GM12874 (cell line): ENCODE results near the gene ERMARD.

Experiments used
- CTCF ChIP-seq: IDR thresholded peaks from 2 replicates; pipeline ENCODE4 v1.5.1; 2011; ENCODE audit warnings: low read depth, mild to moderate bottlenecking, control low read depth, low read length, moderate library complexity; ENCODE audit not compliant: insufficient read depth

Gene ERMARD

GRCh38 chr6:169745405-169745804 lies 6.0 kb upstream of the ERMARD start:
- no peak for TF ChIP-seq CTCF

GRCh38 chr6:169746556-169746955 lies 4.9 kb upstream of the ERMARD start:
- no peak for TF ChIP-seq CTCF

DNA sequence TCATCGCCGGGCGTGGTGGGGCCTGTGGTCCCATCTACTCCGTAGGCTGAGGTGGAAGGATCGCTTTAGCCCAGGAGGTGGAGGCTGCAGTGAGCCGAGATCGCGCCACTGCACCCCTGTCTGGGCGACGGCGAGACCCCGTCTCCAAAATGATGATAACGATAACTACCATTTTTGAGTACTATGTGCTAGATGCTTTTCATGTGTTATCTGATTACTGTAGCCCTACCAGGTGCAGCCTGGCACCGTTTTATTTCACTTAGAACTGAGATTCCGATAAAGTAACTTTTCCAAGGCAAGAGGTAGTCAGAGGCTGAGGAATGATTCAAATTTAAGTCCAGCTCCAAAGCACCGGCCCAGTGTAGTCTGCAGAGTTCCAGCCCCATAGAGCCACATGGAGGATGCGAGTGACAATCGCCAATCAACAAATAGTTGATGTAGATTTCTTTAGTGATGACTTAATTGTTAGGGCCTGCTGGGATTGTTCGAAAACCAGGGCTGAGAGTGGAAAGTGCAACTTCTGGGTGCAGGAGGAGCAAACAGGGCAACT lies 727 bp downstream of the ERMARD start:
- no peak for TF ChIP-seq CTCF

DNA sequence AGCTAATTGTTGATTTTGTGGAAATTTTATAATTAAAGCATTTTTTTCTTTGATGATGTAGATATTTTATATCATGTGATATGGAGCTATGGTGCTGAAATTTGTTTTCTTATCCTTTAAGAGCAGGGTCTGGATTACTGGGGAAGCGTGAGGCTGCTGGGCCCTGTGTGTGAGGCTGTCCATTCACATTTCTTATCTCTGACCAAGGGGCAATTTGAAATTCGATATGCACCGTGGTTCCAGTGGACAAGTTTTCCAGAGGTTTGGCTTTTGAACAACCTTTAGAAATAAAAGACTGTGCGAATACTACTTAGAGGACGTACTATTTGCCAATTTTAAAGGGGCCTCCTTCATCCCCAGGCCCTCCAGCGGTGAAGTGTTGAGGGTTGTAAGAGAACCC lies 3.7 kb downstream of the ERMARD start:
- no peak for TF ChIP-seq CTCF

DNA sequence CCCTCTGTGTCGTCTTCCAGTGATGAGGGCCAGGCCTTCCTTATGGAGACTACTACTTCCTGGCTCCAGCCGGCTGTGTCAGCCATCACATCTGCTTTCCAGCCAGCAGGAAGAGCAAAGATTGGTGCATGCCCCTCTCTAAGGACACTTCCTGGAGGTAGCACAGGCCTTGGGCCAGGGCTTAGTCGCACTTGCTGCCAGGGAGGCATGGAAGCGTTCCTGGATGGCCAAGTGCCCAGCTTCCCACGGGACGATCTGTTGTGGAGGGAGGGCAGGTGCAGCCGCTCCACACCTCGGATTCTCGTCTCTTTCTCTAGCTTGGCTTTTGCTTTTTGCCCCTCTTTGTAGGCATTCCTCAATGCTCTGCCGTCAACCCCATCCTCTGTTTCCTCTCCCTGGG lies 11.9 kb downstream of the ERMARD start:
- TF ChIP-seq CTCF: no peak

GRCh38 chr6:169763881-169764280 lies 12.5 kb downstream of the ERMARD start:
- TF ChIP-seq CTCF: no peak

- TF ChIP-seq CTCF: no peak
These were observed 14.8 kb downstream of the ERMARD start for GRCh38 chr6:169766232-169766631.
